ENCODE data around the gene NOTUM.

- TF ChIP-seq CTCF (IDR thresholded peaks at IDR 0.05 in 2 of 3, conservative IDR thresholded peaks at IDR 0.05 in 1 of 3; ENCODE audit: control insufficient read depth in 2 of 3, extremely low read depth in 1 of 3, insufficient read depth in 1 of 3, low read depth in 3 of 3, low read length in 3 of 3) (no peak), ATF7 (IDR thresholded peaks at IDR 0.05; ENCODE audit: low read depth) (no peak), STAT1 (conservative IDR thresholded peaks at IDR 0.05) (no peak), POLR2AphosphoS5 (IDR thresholded peaks at IDR 0.05; ENCODE audit: low read length) (no peak), FOS (IDR thresholded peaks at IDR 0.05; ENCODE audit: borderline replicate concordance, extremely low read depth, insufficient read length) (no peak), MYC (IDR thresholded peaks at IDR 0.05; ENCODE audit: insufficient read depth, insufficient read length, insufficient replicate concordance, low read length, severe bottlenecking) (no peak)
Observed at GRCh38 chr17:81948635-81949378, 12.2 kb downstream of the NOTUM start.
